ENCODE data around the gene CAND2.

The CAND2 gene

GRCh38 chr3:12807601-12808359, 11.3 kb downstream of the CAND2 start:
- no peak for DNase-seq

- no peak for DNase-seq
Measured at GRCh38 chr3:12808587-12808986, 12.1 kb downstream of the CAND2 start.

GRCh38 chr3:12809001-12809400, 12.5 kb downstream of the CAND2 start:
- no peak for DNase-seq

- no peak for DNase-seq
Measured at GRCh38 chr3:12809435-12809834, 13.0 kb downstream of the CAND2 start.

GRCh38 chr3:12810013-12810780, 13.7 kb downstream of the CAND2 start:
- no peak for DNase-seq

GRCh38 chr3:12810961-12811360, 14.5 kb downstream of the CAND2 start:
- no peak for DNase-seq

- DNase-seq, result no peak
Measured at GRCh38 chr3:12812812-12813211, 16.3 kb downstream of the CAND2 start.

GRCh38 chr3:12813967-12814366, 17.5 kb downstream of the CAND2 start:
- DNase-seq, result no peak

- DNase-seq, result no peak
Measured at GRCh38 chr3:12815078-12815477, 18.6 kb downstream of the CAND2 start.

GRCh38 chr3:12815719-12816118, 19.2 kb downstream of the CAND2 start:
- DNase-seq, result no peak

GRCh38 chr3:12816521-12817342, 20.3 kb downstream of the CAND2 start:
- DNase-seq, result no peak

GRCh38 chr3:12817343-12817710, 20.8 kb downstream of the CAND2 start:
- DNase-seq, result no peak

GRCh38 chr3:12818273-12818672, 21.8 kb downstream of the CAND2 start:
- DNase-seq, result no peak

- no peak for DNase-seq
Measured at GRCh38 chr3:12818773-12819172, 22.3 kb downstream of the CAND2 start.

GRCh38 chr3:12822725-12823373, 26.4 kb downstream of the CAND2 start:
- no peak for DNase-seq

GRCh38 chr3:12824299-12824698, 27.8 kb downstream of the CAND2 start:
- no peak for DNase-seq

- no peak for DNase-seq
Measured at GRCh38 chr3:12825156-12825555, 28.7 kb downstream of the CAND2 start.

GRCh38 chr3:12828751-12829150, 32.3 kb downstream of the CAND2 start:
- DNase-seq, result no peak

GRCh38 chr3:12829404-12829803, 32.9 kb downstream of the CAND2 start:
- no peak for DNase-seq

GRCh38 chr3:12829886-12830784, 33.7 kb downstream of the CAND2 start:
- no peak for DNase-seq

GRCh38 chr3:12830785-12831156, 34.3 kb downstream of the CAND2 start:
- no peak for DNase-seq

- DNase-seq, result peak; percentile 48
Measured at GRCh38 chr3:12831301-12831866, 34.9 kb downstream of the CAND2 start.

Measured in NCI-H510A (cell line).